ENCODE results near the gene ZNF335. TPM values are rescaled to one million over a fixed set of nuclear protein-coding genes. Genes with fewer than 3 reads are reported as not detected.

Gene ZNF335
- total and polyA plus RNA-seq, 2 experiments from 2014 or later = 6.9 to 10.8 TPM

- Histone ChIP-seq H2AFZ (no peak overlapping the region), H3K9ac (0 out of 2 replicates have a peak overlapping the region, but pooled peaks have one; percentile 60), H3K9me2 (ENCODE audit: insufficient read depth) (no peaks in the 10 kb centered on the region), H3K79me2 (ENCODE audit: insufficient read depth) (no peaks in the 10 kb centered on the region), H3K9me3 (ENCODE audit: low read depth) (no peaks in the 10 kb centered on the region), H3K4me3 (no peak overlapping the region), H4K20me1 (ENCODE audit: insufficient read depth) (no peaks in the 10 kb centered on the region), H3K4me2 (ENCODE audit: unreplicated experiment) (no peak overlapping the region), H3F3A (ENCODE audit: insufficient read depth) (peaks cover 27% of the 10 kb centered on the region; the same call in 1 of the 2 replicates), H3K27me3 (replicated peaks; ENCODE audit: insufficient read depth) (no peaks in the 10 kb centered on the region), H3K36me3 (ENCODE audit: low read depth) (peaks cover 14% of the 10 kb centered on the region; the same call in 1 of the 2 replicates), H3K4me1 (ENCODE audit: insufficient read depth) (peaks cover 13% of the 10 kb centered on the region; the same call in 1 of the 2 replicates), H3K27ac (peak overlapping the region; percentile 61)
- TF ChIP-seq EZH2 (IDR thresholded peaks at IDR 0.05; ENCODE audit: insufficient read depth, poor library complexity, severe bottlenecking) (no peak), EZH2phosphoT487 (IDR thresholded peaks at IDR 0.05; ENCODE audit: insufficient read depth, low read depth) (no peak)
- in situ Hi-C loops (cut with MboI) = no loop called here
- 85% methylated on average over 26 to 29 of the region's 29 CpGs for WGBS, 2 experiments (ENCODE audit: low coverage in 1 of 2, low lambda C conversion rate in 2 of 2, missing lambda C conversion rate in 2 of 2)
- DNase-seq = no peak
These were observed 24.7 kb downstream of the ZNF335 start for GRCh38 chr20:45947110-45947866.

GRCh38 chr20:45946149-45946970 is 25.6 kb downstream of the ZNF335 start:
- Histone ChIP-seq H3K4me2 (ENCODE audit: unreplicated experiment) (no peak overlapping the region), H4K20me1 (ENCODE audit: insufficient read depth) (no peaks in the 10 kb centered on the region), H3K9ac (peak overlapping the region; percentile 60), H2AFZ (no peak overlapping the region), H3K27me3 (replicated peaks; ENCODE audit: insufficient read depth) (no peaks in the 10 kb centered on the region), H3K4me1 (ENCODE audit: insufficient read depth) (peaks cover 13% of the 10 kb centered on the region; the same call in 1 of the 2 replicates), H3K9me3 (ENCODE audit: low read depth) (no peaks in the 10 kb centered on the region), H3K4me3 (no peak overlapping the region), H3K36me3 (ENCODE audit: low read depth) (peaks cover 15% of the 10 kb centered on the region; the same call in 1 of the 2 replicates), H3F3A (ENCODE audit: insufficient read depth) (peaks cover 27% of the 10 kb centered on the region; the same call in 1 of the 2 replicates), H3K27ac (peak overlapping the region; percentile 61), H3K79me2 (ENCODE audit: insufficient read depth) (no peaks in the 10 kb centered on the region), H3K9me2 (ENCODE audit: insufficient read depth) (no peaks in the 10 kb centered on the region)
- TF ChIP-seq EZH2 (IDR thresholded peaks at IDR 0.05; ENCODE audit: insufficient read depth, poor library complexity, severe bottlenecking) (no peak), EZH2phosphoT487 (IDR thresholded peaks at IDR 0.05; ENCODE audit: insufficient read depth, low read depth) (no peak)
- in situ Hi-C loops (cut with MboI) = no loop called here
- DNase-seq = peak; percentile 82
- WGBS, 2 experiments (ENCODE audit: low coverage in 1 of 2, low lambda C conversion rate in 2 of 2, missing lambda C conversion rate in 2 of 2) = 71 to 81% methylated on average over 20 of the region's 20 CpGs

- in situ Hi-C loops (cut with MboI) = no loop called here
- no peak overlapping the region for H3K27ac ChIP-seq
- no peak for TF ChIP-seq EZH2phosphoT487 (IDR thresholded peaks at IDR 0.05; ENCODE audit: insufficient read depth, low read depth)
- no peak for TF ChIP-seq EZH2 (IDR thresholded peaks at IDR 0.05; ENCODE audit: insufficient read depth, poor library complexity, severe bottlenecking)
- no peaks in the 10 kb centered on the region for H3K9me2 ChIP-seq (ENCODE audit: insufficient read depth)
- no peak overlapping the region for H3K4me3 ChIP-seq
- no peak overlapping the region for H2AFZ ChIP-seq
- peak; percentile 51 for DNase-seq
- H3F3A ChIP-seq (ENCODE audit: insufficient read depth) = peaks cover 27% of the 10 kb centered on the region; the same call in 1 of the 2 replicates
- H3K36me3 ChIP-seq (ENCODE audit: low read depth) = peaks cover 20% of the 10 kb centered on the region; the same call in 1 of the 2 replicates
- 0 out of 2 replicates have a peak overlapping the region, but pooled peaks have one; percentile 60 for H3K9ac ChIP-seq
- H3K4me1 ChIP-seq (ENCODE audit: insufficient read depth) = peaks cover 13% of the 10 kb centered on the region; the same call in 1 of the 2 replicates
- WGBS, 2 experiments (ENCODE audit: low coverage in 1 of 2, low lambda C conversion rate in 2 of 2, missing lambda C conversion rate in 2 of 2) = 80 to 85% methylated on average over 12 to 13 of the region's 13 CpGs
- H3K27me3 ChIP-seq (replicated peaks; ENCODE audit: insufficient read depth) = no peaks in the 10 kb centered on the region
- no peaks in the 10 kb centered on the region for H3K79me2 ChIP-seq (ENCODE audit: insufficient read depth)
- H3K4me2 ChIP-seq (ENCODE audit: unreplicated experiment) = no peak overlapping the region
- no peaks in the 10 kb centered on the region for H3K9me3 ChIP-seq (ENCODE audit: low read depth)
- H4K20me1 ChIP-seq (ENCODE audit: insufficient read depth) = no peaks in the 10 kb centered on the region
These were observed 26.3 kb downstream of the ZNF335 start for GRCh38 chr20:45945678-45946148.
